GM23248 (cell line): ENCODE data around the gene PPEF1.

Source experiments
- EZH2 ChIP-seq: fragments of 200-600 bp; sonication (generic); IDR thresholded peaks from 2 replicates; pipeline ENCODE4 v1.6.1; 2018; ENCODE audit warnings: antibody characterized with exemption, mild to moderate bottlenecking; ENCODE audit not compliant: insufficient read depth, poor library complexity, severe bottlenecking
- EZH2phosphoT487 ChIP-seq: fragments of 200-600 bp; sonication (generic); IDR thresholded peaks from 2 replicates; pipeline ENCODE4 v1.6.1; 2018; ENCODE audit warnings: antibody characterized with exemption, moderate library complexity, mild to moderate bottlenecking, low read depth; ENCODE audit not compliant: insufficient read depth

GRCh38 chrX:18864390-18864920 is 157.0 kb downstream of the PPEF1 start:
- no peak for TF ChIP-seq EZH2
- no peak for TF ChIP-seq EZH2phosphoT487
